Muscle of leg (tissue), 11 donors: ENCODE measurements around the gene ACBD6. TPM values are rescaled to one million over a fixed set of nuclear protein-coding genes. Genes with fewer than 3 reads are reported as not detected.

Experiments
- DNase-seq: peaks from one replicate; pipeline ENCODE4 v3.0.0; 2013
- H3K27ac ChIP-seq: one replicate; pipeline ENCODE4 v1.5.1; 2013; ENCODE audit warnings: mild to moderate bottlenecking, low read length, control low read depth
- H3K27me3 ChIP-seq: one replicate; pipeline ENCODE4 v1.6.1; 2013; ENCODE audit warnings: low read length; ENCODE audit not compliant: control insufficient read depth, insufficient read depth
- H3K36me3 ChIP-seq: one replicate; pipeline ENCODE4 v1.6.1; 2013; ENCODE audit warnings: low read length; ENCODE audit not compliant: control insufficient read depth, insufficient read depth
- H3K4me1 ChIP-seq: one replicate; pipeline ENCODE4 v1.6.1; 2013; ENCODE audit warnings: low read length; ENCODE audit not compliant: control insufficient read depth, insufficient read depth
- H3K4me3 ChIP-seq: one replicate; pipeline ENCODE4 v1.5.1; 2013; ENCODE audit warnings: low read length, control low read depth
- H3K9me3 ChIP-seq: replicated peaks from 2 replicates; pipeline ENCODE4 v1.6.1; 2013; ENCODE audit warnings: low read depth, low read length; ENCODE audit not compliant: control insufficient read depth
- WGBS: methylation state at CpG from one replicate; pipeline ENCODE4 v1.1.5; 2013; ENCODE audit warnings: missing lambda C conversion rate; ENCODE audit not compliant: insufficient coverage; 5-methylcytosine and 5-hydroxymethylcytosine counted together
- polyA plus RNA-seq, 8 donors: library from polyadenylated mRNA; unstranded; fragments of 120-200 nt; gene quantifications; one replicate each; pipeline versions ENCODE4 v1.2.1 to v1.2.3, GENCODE V29; 2013; ENCODE audit warnings: inconsistent platforms in 1 of 8, low replicate concordance in 1 of 8; ENCODE audit not compliant: insufficient read length in 8 of 8, insufficient read depth in 1 of 8
- total RNA-seq: library from RNA; stranded (reverse); fragments of 120-200 nt; gene quantifications from one replicate; pipeline ENCODE4 v1.2.4, GENCODE V29; 2013

ACBD6 gene
- total and polyA plus RNA-seq, 9 donors, result 43.8 to 53.6 (median 50.0) TPM

DNA sequence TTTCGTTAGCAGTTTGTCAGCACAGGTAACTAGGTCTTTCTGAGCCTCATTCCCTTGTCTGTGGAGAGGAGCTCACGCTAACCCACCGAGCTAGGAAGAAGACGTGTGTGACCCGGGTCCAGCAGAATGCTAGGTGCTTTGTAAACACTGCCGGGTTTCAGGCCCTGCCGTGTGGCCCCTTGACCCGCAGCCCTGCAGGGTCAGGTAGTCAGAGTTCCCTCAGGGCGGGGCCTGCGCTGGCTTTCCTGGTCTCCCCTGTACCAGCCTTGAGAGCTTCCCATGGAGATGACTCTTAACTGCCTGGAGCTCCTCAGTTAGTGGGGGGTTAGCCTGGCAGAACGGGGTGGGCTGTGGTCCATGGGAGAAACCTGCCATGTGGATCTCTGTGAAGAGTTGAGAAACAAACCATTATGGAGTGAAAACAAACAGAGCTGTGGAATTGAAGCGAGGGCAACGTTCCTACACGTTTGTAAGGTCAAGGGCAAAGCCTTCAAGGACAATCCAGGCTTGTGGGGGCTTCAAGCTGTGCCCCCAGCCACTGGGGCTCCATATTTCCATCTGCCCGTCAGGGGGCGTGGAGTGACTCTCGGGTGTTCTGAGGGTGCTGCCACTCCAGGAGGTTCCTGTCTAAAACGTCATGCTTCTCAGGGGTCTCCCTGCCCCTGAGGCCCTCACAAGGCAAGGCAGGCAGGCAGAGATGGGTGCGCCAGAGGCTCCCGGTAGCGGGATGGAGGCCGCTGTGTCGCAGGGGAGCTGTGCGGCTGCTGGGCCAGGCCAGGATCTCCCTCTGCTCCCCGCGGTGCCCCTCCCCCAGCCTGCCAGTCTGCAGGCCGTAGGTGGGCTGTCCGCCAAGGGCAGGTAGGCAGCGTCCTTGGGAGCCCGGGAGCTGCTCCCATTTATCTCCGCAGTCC is 248.5 kb downstream of the ACBD6 start:
- no peak overlapping the region for H3K4me3 ChIP-seq
- DNase-seq, result no peak
- no peak overlapping the region for H3K27ac ChIP-seq
- H3K9me3 ChIP-seq, result no peaks in the 10 kb centered on the region
- H3K36me3 ChIP-seq, result no peaks in the 10 kb centered on the region
- H3K27me3 ChIP-seq, result peaks cover 50% of the 10 kb centered on the region
- 68% methylated on average over 31 of the region's 31 CpGs for WGBS
- peaks cover 6% of the 10 kb centered on the region for H3K4me1 ChIP-seq

DNA sequence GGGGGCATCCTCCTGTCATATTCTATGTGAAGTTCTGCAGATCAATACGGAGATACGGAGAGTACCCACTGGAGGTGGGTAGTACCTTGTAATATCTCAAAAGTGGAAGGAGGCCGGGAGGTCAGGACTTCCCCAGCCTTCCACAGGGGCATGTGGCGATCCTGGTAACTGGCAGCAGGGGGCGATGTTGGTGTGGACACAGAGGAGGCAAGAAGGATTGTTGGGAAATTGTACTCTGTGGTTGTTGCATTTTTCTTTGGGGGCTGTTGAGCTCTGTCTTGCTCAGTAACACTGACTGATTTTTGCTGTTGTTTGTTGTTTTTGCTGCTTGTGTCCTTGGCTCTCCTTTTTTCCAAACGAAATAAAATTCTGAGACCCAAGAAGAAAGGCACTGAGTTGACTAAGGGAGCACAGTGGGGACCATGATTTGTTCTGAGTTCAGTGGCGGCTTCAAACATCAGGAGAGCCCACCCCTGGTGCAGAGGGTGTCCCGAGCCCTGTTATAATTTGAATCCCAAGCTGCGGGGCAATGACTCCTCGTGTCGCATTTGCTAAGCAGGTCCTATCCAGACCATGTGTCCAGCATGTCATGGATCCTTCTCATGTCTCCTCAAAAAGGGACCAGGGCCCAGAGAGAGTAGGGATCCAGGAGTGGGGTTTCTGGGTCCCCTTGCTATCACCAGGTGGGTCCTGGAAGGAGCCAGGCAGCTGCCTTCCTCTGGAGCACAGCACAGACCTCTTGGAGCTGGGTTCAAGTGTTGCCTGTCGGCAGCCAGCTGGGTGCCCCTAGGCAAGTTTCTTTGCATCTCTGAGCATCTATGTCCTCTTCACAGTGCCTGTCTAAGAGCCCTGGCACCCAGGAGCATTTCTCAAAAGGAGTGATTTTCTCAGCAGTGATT is 249.5 kb downstream of the ACBD6 start:
- WGBS, result 79% methylated on average over 6 of the region's 12 CpGs
- H3K4me1 ChIP-seq, result peaks cover 6% of the 10 kb centered on the region
- peaks cover 45% of the 10 kb centered on the region for H3K27me3 ChIP-seq
- H3K36me3 ChIP-seq, result no peaks in the 10 kb centered on the region
- H3K27ac ChIP-seq, result no peak overlapping the region
- H3K4me3 ChIP-seq, result no peak overlapping the region
- DNase-seq, result peak; percentile 56
- H3K9me3 ChIP-seq, result no peaks in the 10 kb centered on the region

DNA sequence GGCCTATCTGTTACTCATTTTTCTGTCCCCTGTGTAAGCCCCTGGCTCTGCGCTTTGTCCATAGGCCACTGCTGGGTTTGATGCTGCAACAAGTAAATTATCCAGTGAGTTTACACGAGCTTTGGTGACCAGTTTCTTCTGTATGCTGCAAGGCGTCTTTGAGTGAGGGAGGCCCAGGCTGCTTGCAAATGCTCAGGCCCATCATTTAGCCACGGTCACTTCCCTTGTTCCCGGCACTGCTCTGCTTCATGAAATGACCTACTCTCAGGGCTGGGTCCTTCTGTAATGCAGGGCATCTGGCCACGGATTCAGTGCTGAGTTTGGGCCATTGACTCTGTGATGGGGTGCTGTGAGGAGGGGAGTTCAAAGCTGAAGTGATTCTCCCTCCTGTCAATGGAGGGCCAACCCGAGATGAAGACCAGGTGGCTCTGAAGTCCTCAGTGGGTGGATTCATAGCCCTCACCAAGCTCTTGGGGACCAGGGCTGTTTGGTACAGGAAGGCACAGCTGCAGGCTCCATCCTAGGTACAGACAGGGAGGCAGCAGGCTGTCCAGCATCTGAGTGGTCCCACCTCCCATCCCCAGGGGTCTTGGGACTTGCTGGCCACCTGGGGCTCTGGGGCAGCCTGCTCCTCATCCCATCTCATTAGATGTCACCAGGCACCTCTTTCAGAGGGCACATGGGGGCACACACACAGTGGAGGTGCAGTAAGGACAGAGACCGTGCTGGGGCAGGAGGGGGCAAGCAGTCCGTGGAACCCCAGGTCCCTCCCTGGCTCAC is 250.7 kb downstream of the ACBD6 start:
- 53% methylated on average over 8 of the region's 9 CpGs for WGBS
- Histone ChIP-seq H3K27ac (no peak overlapping the region), H3K9me3 (no peaks in the 10 kb centered on the region), H3K4me3 (no peak overlapping the region), H3K27me3 (peaks cover 41% of the 10 kb centered on the region), H3K4me1 (peaks cover 6% of the 10 kb centered on the region), H3K36me3 (no peaks in the 10 kb centered on the region)
- DNase-seq, result no peak

DNA sequence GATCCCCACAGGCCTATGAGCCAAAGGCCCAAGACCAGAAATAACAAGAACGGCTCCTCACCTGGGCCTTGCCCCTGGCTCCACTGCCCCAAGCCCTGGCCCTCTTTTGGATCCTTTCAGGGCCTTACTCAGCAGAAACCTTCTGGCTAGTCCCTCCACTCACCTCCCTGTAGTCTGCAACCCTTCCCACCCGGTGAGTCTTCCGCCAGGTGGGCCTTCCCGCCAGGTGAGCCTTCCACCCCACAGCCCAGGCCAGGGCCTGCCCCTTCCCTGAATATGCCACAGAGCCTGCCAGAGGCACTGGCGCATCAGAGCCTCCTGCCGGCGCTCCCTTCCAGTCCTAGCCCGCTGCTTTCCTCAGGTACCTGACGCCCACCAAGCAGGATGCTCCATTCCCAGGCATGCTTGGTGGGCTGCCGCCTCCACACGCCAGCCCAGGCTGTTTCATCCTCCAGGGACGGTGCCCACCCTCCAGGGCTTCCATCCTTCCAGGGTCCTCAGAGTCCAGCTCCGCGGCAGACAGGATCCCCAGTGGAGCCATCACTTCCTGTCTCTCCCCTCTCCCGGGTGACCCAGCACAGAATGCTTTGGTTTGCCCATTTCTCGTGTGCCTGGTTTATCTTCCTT is 251.4 kb downstream of the ACBD6 start:
- peaks cover 36% of the 10 kb centered on the region for H3K27me3 ChIP-seq
- WGBS, result 78% methylated on average over 16 of the region's 16 CpGs
- DNase-seq, result no peak

DNA sequence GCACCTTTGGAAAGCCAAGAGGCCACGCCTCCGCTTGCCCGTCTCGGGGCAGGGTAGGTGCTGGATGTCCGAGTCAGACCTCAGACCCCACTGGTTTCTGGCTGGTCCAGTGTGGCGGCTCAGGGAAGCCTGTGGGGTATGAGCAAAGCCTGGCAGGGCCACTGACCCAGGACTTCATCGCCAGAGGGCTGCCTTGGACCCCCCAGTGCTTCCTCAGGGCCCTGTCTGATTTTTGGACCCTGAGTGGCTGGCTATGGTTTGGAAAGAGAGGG is 251.9 kb downstream of the ACBD6 start:
- no peak for DNase-seq
- H3K27me3 ChIP-seq, result peaks cover 32% of the 10 kb centered on the region

More for the DNA sequence above, 251.4 kb downstream of the ACBD6 start:
- Histone ChIP-seq H3K9me3 (no peaks in the 10 kb centered on the region), H3K36me3 (no peaks in the 10 kb centered on the region), H3K4me1 (peaks cover 6% of the 10 kb centered on the region), H3K4me3 (no peak overlapping the region), H3K27ac (no peak overlapping the region)

DNA sequence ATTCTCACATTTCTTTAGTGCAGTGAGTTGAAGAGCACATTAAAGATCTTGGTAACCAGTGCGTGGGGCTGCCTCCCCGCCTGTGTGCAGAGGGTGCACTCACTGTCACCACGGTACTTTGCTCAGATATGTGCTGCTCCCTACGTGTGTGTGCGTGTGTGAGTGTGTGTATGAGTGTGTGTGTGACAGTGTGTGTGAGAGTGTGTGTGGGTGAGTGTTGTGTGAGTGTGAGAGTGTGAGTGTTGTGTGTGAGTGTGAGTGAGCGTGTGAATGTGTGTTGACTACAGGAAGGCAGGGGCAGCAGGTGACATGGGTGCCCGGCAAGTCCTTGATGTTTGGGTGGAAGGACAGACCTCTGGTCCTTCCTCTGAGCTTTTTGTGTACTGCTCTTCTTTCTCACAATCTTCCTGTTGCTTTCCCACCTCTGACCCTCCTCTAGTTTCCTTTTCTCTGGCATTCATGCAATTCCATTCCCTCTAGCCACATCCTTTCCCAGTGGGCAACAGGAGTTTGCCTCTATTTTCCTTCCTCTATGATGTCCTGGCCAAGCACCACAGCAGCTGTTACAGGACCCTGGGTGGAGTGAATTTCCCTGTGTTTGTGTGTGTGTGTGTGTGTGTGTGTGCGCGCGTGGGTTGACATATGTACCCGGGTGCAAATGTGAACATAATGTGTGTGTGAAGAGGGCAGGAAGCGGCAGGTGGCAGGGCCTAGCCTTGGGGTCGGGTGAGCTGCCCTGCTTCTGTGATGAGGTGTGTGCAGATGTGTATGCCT is 252.5 kb downstream of the ACBD6 start:
- Histone ChIP-seq H3K4me3 (no peak overlapping the region), H3K36me3 (no peaks in the 10 kb centered on the region), H3K27ac (no peak overlapping the region), H3K27me3 (peaks cover 33% of the 10 kb centered on the region), H3K9me3 (no peaks in the 10 kb centered on the region), H3K4me1 (peaks cover 6% of the 10 kb centered on the region)
- no peak for DNase-seq
- WGBS, result 49% methylated on average over 6 of the region's 13 CpGs

More for the DNA sequence above, 251.9 kb downstream of the ACBD6 start:
- Histone ChIP-seq H3K27ac (no peak overlapping the region), H3K9me3 (no peaks in the 10 kb centered on the region), H3K4me3 (no peak overlapping the region), H3K36me3 (no peaks in the 10 kb centered on the region), H3K4me1 (peaks cover 6% of the 10 kb centered on the region)
- 39% methylated on average over 2 of the region's 7 CpGs for WGBS

DNA sequence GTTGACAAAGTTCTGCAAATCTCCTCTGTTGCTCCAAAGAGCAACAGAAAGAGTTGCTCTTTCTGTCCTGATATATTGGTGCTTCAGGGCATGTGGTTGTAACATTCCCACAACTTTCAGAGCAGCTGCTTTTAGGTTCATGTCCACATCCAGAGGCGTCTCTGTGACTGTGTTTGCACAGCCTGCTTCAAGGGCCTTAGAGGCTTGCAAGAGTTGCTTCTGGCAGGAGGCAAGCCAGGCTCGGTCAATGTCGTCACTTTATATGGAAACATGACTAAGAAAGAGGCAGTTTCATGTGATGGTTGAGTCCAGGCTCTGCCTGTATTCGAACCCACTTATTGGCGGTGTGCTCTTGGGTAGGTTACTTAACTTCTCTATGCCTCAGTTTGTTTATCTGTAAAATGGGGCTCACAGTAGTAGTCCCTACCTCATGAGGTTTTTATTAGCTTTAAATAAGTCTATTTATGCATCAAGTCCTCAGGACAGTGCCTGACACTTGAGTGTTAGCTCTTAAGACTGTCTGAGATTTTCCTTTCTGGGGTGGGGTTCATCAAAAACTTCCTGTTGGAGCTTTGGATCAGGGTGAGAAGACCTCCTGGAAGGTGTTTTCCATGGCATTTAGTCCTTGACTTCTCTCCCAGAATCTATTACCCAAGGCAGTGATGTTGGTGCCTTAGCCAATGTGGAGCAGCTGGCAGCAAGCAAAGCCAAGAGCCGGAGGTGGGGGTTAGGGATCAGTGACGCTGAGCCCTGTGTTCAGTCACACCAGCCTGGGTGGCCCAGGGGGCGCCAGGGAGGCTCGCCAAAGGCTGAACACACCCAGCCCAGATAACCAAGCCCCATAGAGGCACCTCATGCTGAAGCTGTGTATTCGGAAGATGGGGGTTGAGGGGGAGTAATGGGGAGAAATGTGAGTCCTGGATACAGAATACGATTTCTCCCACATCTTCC is 253.4 kb downstream of the ACBD6 start:
- Histone ChIP-seq H3K36me3 (no peaks in the 10 kb centered on the region), H3K4me3 (no peak overlapping the region), H3K27me3 (peaks cover 30% of the 10 kb centered on the region), H3K4me1 (peaks cover 6% of the 10 kb centered on the region), H3K27ac (no peak overlapping the region), H3K9me3 (no peaks in the 10 kb centered on the region)
- WGBS, result 54% methylated on average over 7 of the region's 11 CpGs
- no peak for DNase-seq

DNA sequence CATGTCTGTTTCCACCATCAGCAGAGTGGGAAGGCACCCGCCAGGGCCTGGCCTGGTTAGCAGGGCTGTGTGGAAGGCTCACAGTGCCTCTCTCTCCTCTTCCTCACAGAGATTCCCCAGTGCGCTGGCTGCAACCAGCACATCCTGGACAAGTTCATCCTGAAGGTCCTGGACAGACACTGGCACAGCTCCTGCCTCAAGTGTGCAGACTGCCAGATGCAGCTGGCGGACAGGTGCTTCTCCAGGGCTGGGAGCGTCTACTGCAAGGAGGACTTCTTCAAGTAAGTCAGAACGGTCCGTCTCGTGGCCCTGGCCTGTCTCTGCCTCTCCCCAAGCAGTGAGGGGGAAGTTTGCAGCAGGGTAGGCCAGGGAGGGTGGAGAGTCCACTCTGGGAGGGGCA is 254.2 kb downstream of the ACBD6 start:
- Histone ChIP-seq H3K9me3 (no peaks in the 10 kb centered on the region), H3K27me3 (peaks cover 34% of the 10 kb centered on the region), H3K36me3 (no peaks in the 10 kb centered on the region), H3K27ac (no peak overlapping the region), H3K4me3 (no peak overlapping the region), H3K4me1 (peaks cover 6% of the 10 kb centered on the region)
- DNase-seq, result no peak
- 58% methylated on average over 5 of the region's 7 CpGs for WGBS
